Stimulated activated naive B cell treated with anti-CD40 and anti-IgM and Interleukin-4, amounts not matched to agents 10 μg/mL and 1 μg/mL and 100 μg/mL, for 72 hours (primary cell): ENCODE measurements around the gene ALG1L2.
"Not testable (repeated sequence)": the region's sequence is repeated elsewhere in the genome, so short reads cannot be mapped to it uniquely, and the experiment has no call there.

Experiments
- ATAC-seq, 2 donors: fragments of 150-1000 bp; cut with Tn5 transposase; replicated peaks; 2 replicates each; pipeline ENCODE4 v1.10.0; 2021; ENCODE audit warnings: moderate library complexity in 1 of 2
- DNase-seq: peaks from one replicate; pipeline ENCODE4 v3.0.0; 2021
- H3K27ac Mint-ChIP-seq: one replicate; pipeline ENCODE4 v1.8.0; 2022; ENCODE audit warnings: mild to moderate bottlenecking, mixed read lengths
- H3K27me3 Mint-ChIP-seq, 2 donors: one replicate each; pipeline ENCODE4 v1.8.0; 2022; ENCODE audit warnings: mixed read lengths in 2 of 2
- H3K36me3 Mint-ChIP-seq, 2 donors: one replicate each; pipeline ENCODE4 v1.8.0; 2022; ENCODE audit warnings: mixed read lengths in 2 of 2, mild to moderate bottlenecking in 1 of 2
- H3K4me1 Mint-ChIP-seq, 2 donors: one replicate each; pipeline ENCODE4 v1.8.0; 2022; ENCODE audit warnings: mixed read lengths in 2 of 2, mild to moderate bottlenecking in 1 of 2
- H3K4me3 Mint-ChIP-seq, 2 donors: one replicate each; pipeline ENCODE4 v1.8.0; 2022; ENCODE audit warnings: mild to moderate bottlenecking in 2 of 2, mixed read lengths in 2 of 2, moderate library complexity in 1 of 2
- H3K9me3 Mint-ChIP-seq, 2 donors: one replicate each; pipeline ENCODE4 v1.8.0; 2022; ENCODE audit warnings: mixed read lengths in 2 of 2, mild to moderate bottlenecking in 1 of 2

ALG1L2 gene

GRCh38 chr3:130081351-130081881, at the start of gene ALG1L2:
Gene ALG1L2 (plus strand): TSS chr3:130081831. CDS start chr3:130082017, 186 bp downstream.
- Mint-ChIP-seq H3K27me3 (peaks cover 7 to 26% of the 10 kb centered on the region in 2 donors), H3K36me3 (no peaks in the 10 kb centered on the region), H3K4me3 (no peak within 1 kb of the TSS), H3K9me3 (no peaks in the 10 kb centered on the region), H3K27ac (no peak within 1 kb of the TSS), H3K4me1 (peaks cover 0 to 8% of the 10 kb centered on the region in 2 donors)
- no peak for ATAC-seq
- DNase-seq: no peak

- H3K27ac Mint-ChIP-seq, ATAC-seq, H3K36me3 Mint-ChIP-seq, H3K9me3 Mint-ChIP-seq, DNase-seq, H3K4me3 Mint-ChIP-seq, H3K4me1 Mint-ChIP-seq: not testable (repeated sequence)
- H3K27me3 Mint-ChIP-seq: peaks cover 5 to 16% of the 10 kb centered on the region in 2 donors
These were observed 44.4 kb upstream of the ALG1L2 start for GRCh38 chr3:130037126-130037815.

DNA sequence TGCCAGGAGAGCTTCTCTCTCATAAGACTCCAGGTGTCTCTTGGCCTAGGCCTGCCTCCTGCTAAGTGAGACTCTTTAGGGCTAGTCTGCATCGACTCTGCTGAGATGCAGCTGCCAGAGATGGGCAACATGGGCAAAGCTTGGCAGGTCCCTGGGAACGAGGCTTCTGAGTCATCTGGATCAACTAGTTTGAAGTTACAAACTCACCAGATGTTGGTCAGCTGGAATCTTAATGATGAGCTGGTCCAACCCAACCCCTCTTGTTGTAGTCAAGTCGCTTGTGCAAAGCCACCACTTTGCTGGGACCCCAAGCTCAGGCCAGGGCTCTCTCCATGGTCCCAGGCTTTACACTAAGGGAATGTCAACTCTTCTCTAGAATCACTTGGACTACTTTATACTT, 38.9 kb upstream of the ALG1L2 start:
- H3K9me3 Mint-ChIP-seq, H3K27me3 Mint-ChIP-seq, H3K27ac Mint-ChIP-seq, DNase-seq, H3K36me3 Mint-ChIP-seq, H3K4me3 Mint-ChIP-seq, ATAC-seq: not testable (repeated sequence)
- H3K4me1 Mint-ChIP-seq: peaks cover 6 to 12% of the 10 kb centered on the region in 2 donors

DNA sequence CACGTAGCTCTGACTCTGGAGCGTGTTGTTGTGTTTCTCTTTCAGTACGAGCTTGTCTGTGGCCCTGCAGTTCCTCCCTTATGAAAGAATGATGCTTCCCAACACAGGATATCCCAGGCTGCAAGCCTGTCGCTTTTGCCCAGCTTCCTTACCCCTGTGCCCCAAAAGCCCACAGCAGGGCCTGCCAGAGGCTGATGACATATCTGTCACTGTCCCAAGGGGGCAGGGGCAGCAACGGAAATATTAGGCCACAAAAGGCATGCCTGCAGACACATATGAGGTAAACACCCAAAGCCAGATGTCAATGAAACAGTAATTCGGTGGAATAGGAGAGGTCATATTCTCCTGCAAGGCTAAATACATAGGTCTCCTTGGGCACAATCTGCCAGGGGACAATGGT, 38.0 kb upstream of the ALG1L2 start:
- peak in 1 of 2 donors; percentile 21 for ATAC-seq
- H3K36me3 Mint-ChIP-seq, H3K27ac Mint-ChIP-seq, DNase-seq, H3K9me3 Mint-ChIP-seq, H3K27me3 Mint-ChIP-seq, H3K4me3 Mint-ChIP-seq: not testable (repeated sequence)
- peaks cover 6 to 12% of the 10 kb centered on the region in 2 donors for H3K4me1 Mint-ChIP-seq

DNA sequence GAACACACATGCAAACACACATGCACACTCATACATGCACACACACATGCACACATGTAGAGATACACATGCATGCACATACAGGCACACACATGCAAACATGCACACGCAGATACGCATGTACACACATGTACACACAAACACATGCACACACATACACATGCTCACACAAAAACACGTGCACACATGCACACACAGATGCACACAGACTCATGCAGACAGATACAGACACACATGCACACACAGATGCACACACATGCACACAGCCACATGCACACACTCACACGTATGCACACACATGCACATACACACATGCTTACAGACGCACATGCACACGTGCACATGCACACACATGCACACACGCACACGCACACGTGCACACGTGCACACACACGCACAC, 37.3 kb upstream of the ALG1L2 start:
- Mint-ChIP-seq H3K36me3 (no peaks in the 10 kb centered on the region), H3K9me3 (peaks cover 0 to 3% of the 10 kb centered on the region in 2 donors), H3K4me1 (peaks cover 6 to 12% of the 10 kb centered on the region in 2 donors), H3K27me3 (peaks cover 0 to 6% of the 10 kb centered on the region in 2 donors), H3K27ac (no peak overlapping the region), H3K4me3 (no peak overlapping the region)
- DNase-seq (no peak), ATAC-seq (no peak)

- Mint-ChIP-seq H3K9me3 (peaks cover 0 to 3% of the 10 kb centered on the region in 2 donors), H3K27ac (no peak overlapping the region), H3K4me1 (peaks cover 4 to 6% of the 10 kb centered on the region in 2 donors), H3K4me3 (no peak overlapping the region), H3K36me3 (no peaks in the 10 kb centered on the region), H3K27me3 (no peaks in the 10 kb centered on the region)
- no peak for ATAC-seq
- no peak for DNase-seq
These were observed 32.9 kb upstream of the ALG1L2 start for GRCh38 chr3:130048726-130049125.

GRCh38 chr3:130052366-130052765, 29.3 kb upstream of the ALG1L2 start:
- not testable (repeated sequence) for H3K4me1 Mint-ChIP-seq, DNase-seq, H3K9me3 Mint-ChIP-seq, H3K27me3 Mint-ChIP-seq, ATAC-seq, H3K4me3 Mint-ChIP-seq, H3K36me3 Mint-ChIP-seq, H3K27ac Mint-ChIP-seq

DNA sequence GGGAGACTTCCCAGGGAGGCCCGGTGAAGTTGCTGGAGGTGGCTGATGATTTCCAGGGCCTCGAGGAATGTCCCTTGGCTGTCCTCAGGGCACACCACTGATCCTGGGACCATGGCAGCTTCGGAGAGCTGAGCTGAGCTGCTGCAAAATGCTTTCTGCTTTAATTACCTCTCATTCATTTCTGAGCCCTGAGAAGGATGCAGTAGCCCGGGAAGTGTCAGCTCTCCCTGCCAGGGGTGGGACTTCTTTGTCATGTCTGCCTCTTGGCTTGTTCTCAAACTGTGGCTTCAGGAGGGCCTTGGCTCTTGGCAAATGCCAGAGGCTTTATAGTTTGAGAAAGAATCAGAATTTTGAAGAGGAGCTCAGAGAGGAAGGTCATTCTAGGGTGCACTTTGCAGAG, 28.7 kb upstream of the ALG1L2 start:
- H3K4me3 Mint-ChIP-seq, ATAC-seq, H3K27me3 Mint-ChIP-seq, H3K4me1 Mint-ChIP-seq, DNase-seq, H3K27ac Mint-ChIP-seq, H3K9me3 Mint-ChIP-seq, H3K36me3 Mint-ChIP-seq: not testable (repeated sequence)

GRCh38 chr3:130057536-130058266, 23.9 kb upstream of the ALG1L2 start:
- H3K4me1 Mint-ChIP-seq, H3K9me3 Mint-ChIP-seq, H3K36me3 Mint-ChIP-seq, H3K4me3 Mint-ChIP-seq, ATAC-seq, DNase-seq, H3K27ac Mint-ChIP-seq: not testable (repeated sequence)
- peaks cover 0 to 21% of the 10 kb centered on the region in 2 donors for H3K27me3 Mint-ChIP-seq

DNA sequence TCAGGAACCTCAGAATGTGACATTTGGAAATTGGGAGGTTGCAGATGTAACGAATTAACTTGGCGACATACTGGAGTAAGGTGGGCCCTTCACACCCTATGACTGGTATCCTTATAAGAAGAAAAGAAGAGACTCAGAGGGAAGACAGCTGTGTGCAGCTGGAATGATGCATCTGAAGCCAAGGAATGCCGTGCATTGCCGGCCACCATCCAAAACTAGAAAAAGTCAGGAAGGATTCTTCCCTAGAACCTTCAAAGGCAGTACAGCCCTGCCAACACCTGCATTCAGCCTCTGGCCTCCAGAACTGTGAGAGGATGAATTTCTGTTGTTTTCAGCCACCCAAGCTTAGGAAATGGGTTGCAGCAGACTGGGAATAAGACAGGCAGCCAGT, 23.4 kb upstream of the ALG1L2 start:
- H3K4me1 Mint-ChIP-seq: not testable (repeated sequence)

DNA sequence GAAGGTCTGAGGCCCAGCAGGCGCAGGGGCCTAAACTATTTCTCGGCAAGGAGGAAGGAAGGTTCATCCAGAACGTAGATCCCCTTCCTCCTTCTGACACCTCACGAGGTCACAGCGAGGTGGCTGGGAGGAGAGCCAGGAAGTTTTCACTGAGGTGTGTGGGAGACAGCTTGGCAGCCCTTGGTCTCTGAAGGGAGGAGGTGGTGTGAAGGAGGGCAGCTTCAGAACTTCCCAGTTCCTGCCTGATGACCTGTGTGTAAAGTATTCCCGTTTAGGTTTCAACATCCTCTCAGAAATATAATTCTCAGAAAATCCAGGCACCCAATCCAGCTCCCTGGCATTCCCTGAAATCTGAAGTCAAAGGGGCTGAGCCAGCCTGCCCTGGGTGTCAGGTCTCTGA, 22.9 kb upstream of the ALG1L2 start:
- not testable (repeated sequence) for ATAC-seq, H3K36me3 Mint-ChIP-seq, DNase-seq, H3K9me3 Mint-ChIP-seq, H3K27ac Mint-ChIP-seq, H3K4me1 Mint-ChIP-seq, H3K4me3 Mint-ChIP-seq
- peaks cover 0 to 21% of the 10 kb centered on the region in 2 donors for H3K27me3 Mint-ChIP-seq

More for the DNA sequence above, 23.4 kb upstream of the ALG1L2 start:
- H3K36me3 Mint-ChIP-seq, H3K27ac Mint-ChIP-seq, H3K9me3 Mint-ChIP-seq, ATAC-seq, H3K4me3 Mint-ChIP-seq, DNase-seq: not testable (repeated sequence)
- H3K27me3 Mint-ChIP-seq: peaks cover 0 to 21% of the 10 kb centered on the region in 2 donors

DNA sequence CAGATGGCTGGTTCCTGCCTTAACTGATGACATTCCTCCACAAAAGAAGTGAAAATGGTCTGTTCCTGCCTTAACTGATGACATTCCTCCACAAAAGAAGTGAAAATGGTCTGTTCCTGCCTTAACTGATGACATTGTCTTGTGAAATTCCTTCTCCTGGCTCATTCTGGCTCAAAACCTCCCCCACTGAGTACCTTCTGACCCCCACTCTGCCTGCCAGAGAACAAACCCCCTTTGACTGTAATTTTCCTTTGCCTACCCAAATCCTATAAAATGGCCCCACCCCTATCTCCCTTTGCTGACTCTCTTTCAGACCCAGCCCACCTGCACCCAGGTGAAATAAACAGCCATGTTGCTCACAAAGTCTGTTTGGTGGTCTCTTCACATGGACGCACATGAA, 22.5 kb upstream of the ALG1L2 start:
- not testable (repeated sequence) for H3K27ac Mint-ChIP-seq, ATAC-seq, DNase-seq, H3K36me3 Mint-ChIP-seq, H3K9me3 Mint-ChIP-seq, H3K4me1 Mint-ChIP-seq, H3K4me3 Mint-ChIP-seq
- H3K27me3 Mint-ChIP-seq: peaks cover 0 to 21% of the 10 kb centered on the region in 2 donors

DNA sequence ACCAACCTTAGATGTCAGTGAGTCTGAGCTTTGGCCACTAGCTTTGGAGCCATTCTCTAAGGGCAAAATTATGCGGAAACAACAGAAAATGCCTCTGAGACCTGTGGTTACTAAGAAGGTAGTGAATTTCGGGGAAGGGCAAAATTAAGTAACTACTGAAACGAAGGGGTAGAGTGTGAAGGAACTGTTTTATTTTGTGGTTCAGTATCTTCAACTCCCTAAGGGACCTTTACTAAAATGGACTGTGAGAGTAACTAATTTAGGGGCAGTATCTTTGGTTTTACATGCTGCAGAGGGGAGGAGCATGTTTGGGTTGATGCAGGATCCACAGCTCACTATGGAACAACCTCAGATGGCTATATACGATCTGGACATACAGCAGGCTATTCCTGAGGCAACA, 8.0 kb upstream of the ALG1L2 start:
- Mint-ChIP-seq H3K9me3 (no peaks in the 10 kb centered on the region), H3K36me3 (peaks cover 0 to 5% of the 10 kb centered on the region in 2 donors), H3K4me3 (no peak overlapping the region), H3K4me1 (peaks cover 0 to 5% of the 10 kb centered on the region in 2 donors), H3K27me3 (peaks cover 0 to 9% of the 10 kb centered on the region in 2 donors), H3K27ac (no peak overlapping the region)
- DNase-seq (no peak), ATAC-seq (peak in 1 of 2 donors; percentile 56)

- H3K9me3 Mint-ChIP-seq: no peaks in the 10 kb centered on the region
- peaks cover 0 to 3% of the 10 kb centered on the region in 2 donors for H3K36me3 Mint-ChIP-seq
- peaks cover 0 to 13% of the 10 kb centered on the region in 2 donors for H3K4me1 Mint-ChIP-seq
- H3K4me3 Mint-ChIP-seq: no peak overlapping the region
- H3K27ac Mint-ChIP-seq: no peak overlapping the region
- ATAC-seq (no peak), DNase-seq (no peak)
- peaks cover 7 to 32% of the 10 kb centered on the region in 2 donors for H3K27me3 Mint-ChIP-seq
These were observed 4.0 kb upstream of the ALG1L2 start for GRCh38 chr3:130077636-130078035.
